Left lung (tissue), 10 donors: ENCODE results near the gene DOCK10. TPM values are rescaled to one million over a fixed set of nuclear protein-coding genes. Genes with fewer than 3 reads are reported as not detected.
"Not testable (repeated sequence)": the region's sequence is repeated elsewhere in the genome, so short reads cannot be mapped to it uniquely, and the experiment has no call there.

Experiments
- ATAC-seq: fragments of 200-7000 bp; cut with Tn5 transposase; one replicate; pipeline ENCODE4 v1.9.1; 2020; ENCODE audit warnings: moderate library complexity
- DNase-seq, 4 donors: peaks; one replicate each; pipeline ENCODE4 v3.0.0-alpha.2; 2013 to 2020
- H3K27ac ChIP-seq, 2 donors: fragments of 200-600 bp; sonication (generic) in 1 of 2; one replicate each; pipeline versions ENCODE4 v1.5.0 to v1.8.0; 2020 to 2021
- H3K27me3 ChIP-seq, 2 donors: fragments of 200-600 bp; sonication (generic) in 1 of 2; one replicate each; pipeline versions ENCODE4 v1.5.0 to v1.8.0; 2020 to 2021
- H3K36me3 ChIP-seq, 2 donors: fragments of 200-600 bp; sonication (generic) in 1 of 2; one replicate each; pipeline versions ENCODE4 v1.5.0 to v1.8.0; 2020 to 2021
- H3K4me1 ChIP-seq, 2 donors: fragments of 200-600 bp; one replicate each; pipeline ENCODE4 v1.8.0; 2021
- H3K4me3 ChIP-seq, 2 donors: fragments of 200-600 bp; sonication (generic) in 1 of 2; one replicate each; pipeline versions ENCODE4 v1.5.0 to v1.8.0; 2020 to 2021; ENCODE audit warnings: mild to moderate bottlenecking in 1 of 2
- H3K9me3 ChIP-seq, 2 donors: fragments of 200-600 bp; sonication (generic) in 1 of 2; one replicate each; pipeline versions ENCODE4 v1.5.0 to v1.8.0; 2020 to 2021
- intact Hi-C, 2 donors: fragments of 100-400 bp; cut with DNase I; formaldehyde crosslinking; loops; one replicate each; pipeline versions ENCODE4 v1.11.2 to v1.14.2; 2022
- polyA plus RNA-seq, 6 donors: library from polyadenylated mRNA; unstranded; fragments of 120-200 nt; gene quantifications; one replicate each; pipeline ENCODE4 v1.2.1, GENCODE V29; 2013; ENCODE audit not compliant: insufficient read length in 6 of 6
- total RNA-seq, 2 donors: library from RNA; stranded (reverse); fragmentation: NEBNext Ultra II Directional; extraction: Animal tissue kit (Norgen Biotek cat#: 25700); gene quantifications; one replicate each; pipeline ENCODE4 v1.2.1, GENCODE V29; 2021
- TF ChIP-seq, protein P1 (sequence below), 2 donors: fragments of 200-600 bp; sonication (generic) in 1 of 2; IDR thresholded peaks; one replicate each; pipeline versions ENCODE4 v1.5.0 to v1.8.0; 2021; ENCODE audit warnings: antibody characterized with exemption in 2 of 2
- donor health status: DM: no; HTN: yes; CAD: no.
- donor health status: DM: no; HTN: no; CAD: no.

Gene DOCK10
- total and polyA plus RNA-seq, 8 donors: 17.8 to 55.9 (median 45.6) TPM

DNA sequence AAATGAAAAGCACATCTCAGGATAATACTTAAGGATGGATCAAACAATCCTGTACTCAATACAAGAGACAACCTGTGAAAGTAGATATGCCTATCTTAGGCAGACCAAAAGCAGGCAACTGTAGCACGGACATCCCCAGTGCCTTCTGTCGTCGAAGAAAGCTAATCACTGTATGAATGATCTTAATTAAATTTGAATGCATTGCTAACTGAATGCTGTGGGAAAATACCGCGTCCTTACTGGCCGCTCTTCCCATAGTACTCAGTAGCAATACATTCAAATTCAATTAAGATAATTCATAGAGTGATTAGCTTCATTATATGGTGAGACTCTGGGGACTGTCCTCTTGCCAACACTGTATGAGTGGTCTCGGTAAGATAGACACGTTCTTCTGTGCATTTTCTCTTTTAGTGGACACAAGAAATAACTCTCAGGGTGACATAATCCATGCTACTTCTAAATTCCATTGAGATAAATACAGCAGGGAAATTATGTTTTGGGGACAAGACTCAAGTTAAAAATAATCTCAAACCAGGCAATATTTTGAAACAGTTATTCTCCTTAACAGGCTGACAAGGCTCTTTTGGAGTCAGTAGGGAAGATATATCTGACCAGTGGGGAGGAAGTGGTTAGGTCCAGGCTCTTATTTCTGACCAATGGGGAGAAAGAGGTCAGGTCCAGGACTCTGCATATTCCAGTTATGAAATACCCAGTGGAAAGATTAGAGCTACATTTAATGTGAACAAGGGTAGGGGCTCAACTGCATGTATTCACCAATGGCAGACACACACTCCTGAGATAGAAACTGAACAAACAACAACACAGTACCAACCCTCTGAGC lies 97.3 kb downstream of the DOCK10 start:
- no peak for DNase-seq
- TF ChIP-seq, protein P1, sequence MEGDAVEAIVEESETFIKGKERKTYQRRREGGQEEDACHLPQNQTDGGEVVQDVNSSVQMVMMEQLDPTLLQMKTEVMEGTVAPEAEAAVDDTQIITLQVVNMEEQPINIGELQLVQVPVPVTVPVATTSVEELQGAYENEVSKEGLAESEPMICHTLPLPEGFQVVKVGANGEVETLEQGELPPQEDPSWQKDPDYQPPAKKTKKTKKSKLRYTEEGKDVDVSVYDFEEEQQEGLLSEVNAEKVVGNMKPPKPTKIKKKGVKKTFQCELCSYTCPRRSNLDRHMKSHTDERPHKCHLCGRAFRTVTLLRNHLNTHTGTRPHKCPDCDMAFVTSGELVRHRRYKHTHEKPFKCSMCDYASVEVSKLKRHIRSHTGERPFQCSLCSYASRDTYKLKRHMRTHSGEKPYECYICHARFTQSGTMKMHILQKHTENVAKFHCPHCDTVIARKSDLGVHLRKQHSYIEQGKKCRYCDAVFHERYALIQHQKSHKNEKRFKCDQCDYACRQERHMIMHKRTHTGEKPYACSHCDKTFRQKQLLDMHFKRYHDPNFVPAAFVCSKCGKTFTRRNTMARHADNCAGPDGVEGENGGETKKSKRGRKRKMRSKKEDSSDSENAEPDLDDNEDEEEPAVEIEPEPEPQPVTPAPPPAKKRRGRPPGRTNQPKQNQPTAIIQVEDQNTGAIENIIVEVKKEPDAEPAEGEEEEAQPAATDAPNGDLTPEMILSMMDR (IDR thresholded peaks at IDR 0.05): no peak
- intact Hi-C loops: no loop called here
- ATAC-seq: peak; percentile 48
- peaks cover 0 to 61% of the 10 kb centered on the region in 2 donors for H3K4me1 ChIP-seq
- H3K27me3 ChIP-seq: no peaks in the 10 kb centered on the region
- peak overlapping the region in 1 of 2 donors; percentile 27 for H3K4me3 ChIP-seq
- H3K9me3 ChIP-seq: no peaks in the 10 kb centered on the region
- H3K27ac ChIP-seq: peak overlapping the region in 1 of 2 donors; percentile 78
- no peaks in the 10 kb centered on the region for H3K36me3 ChIP-seq

DNA sequence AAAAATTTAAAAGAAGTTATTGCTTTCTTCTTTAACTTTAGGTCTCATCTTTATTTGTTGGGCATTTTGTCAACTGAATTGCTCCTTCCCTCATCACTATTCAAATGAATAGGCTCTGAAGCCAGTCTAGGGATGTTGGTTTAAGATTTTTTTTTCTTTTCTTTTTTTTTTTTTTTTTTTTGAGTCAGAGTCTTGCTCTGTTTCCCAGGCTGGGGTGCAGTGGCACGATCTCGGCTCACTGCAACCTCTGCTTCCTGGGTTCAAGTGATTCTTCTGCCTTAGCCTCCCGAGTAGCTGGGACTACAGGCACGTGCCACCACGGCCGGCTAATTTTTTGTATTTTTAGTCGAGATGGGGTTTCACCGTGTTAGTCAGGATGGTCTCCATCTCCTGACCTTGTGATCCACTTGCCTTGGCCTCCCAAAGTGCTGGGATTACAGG lies 98.6 kb downstream of the DOCK10 start:
- H3K27ac ChIP-seq, DNase-seq, H3K36me3 ChIP-seq, intact Hi-C loops, ATAC-seq, H3K9me3 ChIP-seq, H3K27me3 ChIP-seq: not testable (repeated sequence)
- peak overlapping the region in 1 of 2 donors; percentile 27 for H3K4me3 ChIP-seq
- peaks cover 0 to 51% of the 10 kb centered on the region in 2 donors for H3K4me1 ChIP-seq

DNA sequence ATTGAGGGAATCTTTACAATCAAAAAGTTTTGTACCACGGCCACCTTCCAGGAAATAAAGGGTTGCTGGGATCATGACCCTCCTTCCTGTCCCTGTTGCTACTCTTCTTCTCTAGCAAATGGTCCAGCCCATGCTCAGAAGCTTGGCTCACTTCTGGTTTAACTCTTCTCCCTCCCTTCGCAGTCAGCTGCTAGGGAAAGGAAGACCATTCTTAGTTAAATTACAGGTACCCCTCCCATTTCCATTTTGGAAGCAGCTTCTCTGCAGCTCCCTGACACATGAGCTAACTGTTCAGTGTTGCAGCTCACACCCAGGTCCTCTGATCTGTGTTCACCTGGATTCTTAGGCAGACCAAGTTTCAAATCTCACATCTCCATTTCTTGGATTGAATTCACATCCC lies 100.3 kb downstream of the DOCK10 start:
- Histone ChIP-seq H3K27ac (no peak overlapping the region), H3K4me3 (no peak overlapping the region), H3K27me3 (no peaks in the 10 kb centered on the region), H3K4me1 (peaks cover 0 to 45% of the 10 kb centered on the region in 2 donors), H3K36me3 (no peaks in the 10 kb centered on the region), H3K9me3 (no peaks in the 10 kb centered on the region)
- no peak for DNase-seq
- no peak for ATAC-seq
- TF ChIP-seq, protein P1 (IDR thresholded peaks at IDR 0.05): no peak
- intact Hi-C loops: no loop called here

DNA sequence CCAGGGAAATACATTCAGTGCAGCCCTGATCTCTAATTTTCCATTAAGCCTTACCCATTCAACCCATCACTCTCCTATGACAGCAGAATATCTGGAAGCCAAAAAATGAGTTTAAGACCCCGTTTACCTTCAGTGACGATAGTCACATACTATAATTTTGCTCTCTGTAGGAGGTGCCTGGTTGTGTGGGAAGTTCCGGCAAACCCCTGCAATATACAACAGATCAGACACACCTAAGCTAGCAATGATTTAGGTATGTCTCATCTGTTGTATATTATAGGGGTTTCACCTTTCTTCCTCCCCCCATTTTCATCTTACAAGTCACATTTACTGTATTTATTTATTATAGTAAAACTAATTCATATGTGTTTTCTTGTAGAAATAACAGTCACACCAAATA lies 101.7 kb downstream of the DOCK10 start:
- no peak overlapping the region for H3K27ac ChIP-seq
- intact Hi-C loops: no loop called here
- TF ChIP-seq, protein P1 (IDR thresholded peaks at IDR 0.05): no peak
- no peaks in the 10 kb centered on the region for H3K27me3 ChIP-seq
- H3K36me3 ChIP-seq: no peaks in the 10 kb centered on the region
- peaks cover 0 to 34% of the 10 kb centered on the region in 2 donors for H3K4me1 ChIP-seq
- no peak overlapping the region for H3K4me3 ChIP-seq
- DNase-seq (no peak), ATAC-seq (no peak)
- H3K9me3 ChIP-seq: no peaks in the 10 kb centered on the region

DNA sequence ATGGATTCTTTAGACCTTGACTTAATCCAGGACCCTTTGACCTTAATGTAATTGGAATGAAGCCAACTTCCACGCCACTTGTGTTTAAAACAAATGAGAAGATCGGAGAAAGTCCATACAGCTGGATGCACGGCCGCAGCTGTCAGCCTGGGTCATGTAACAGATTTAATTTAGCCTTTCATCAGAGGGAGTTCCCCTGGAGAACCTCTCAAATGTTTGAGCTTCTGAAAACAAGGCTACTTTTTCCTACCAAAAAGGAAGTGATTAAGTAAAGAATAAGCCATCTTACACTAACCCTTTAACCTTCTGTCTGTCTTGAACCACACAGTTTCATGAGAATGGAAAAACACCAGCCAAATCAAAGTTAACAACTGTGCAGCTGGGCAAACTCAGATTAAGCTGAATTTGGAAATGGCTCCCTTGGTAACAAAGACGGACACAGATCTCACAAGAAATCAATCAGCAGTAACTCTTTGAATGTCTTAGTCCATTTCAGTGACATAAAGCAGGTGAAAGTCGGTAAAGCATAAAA lies 103.6 kb downstream of the DOCK10 start:
- no peaks in the 10 kb centered on the region for H3K36me3 ChIP-seq
- intact Hi-C loops: no loop called here
- H3K4me1 ChIP-seq: peaks cover 0 to 19% of the 10 kb centered on the region in 2 donors
- H3K4me3 ChIP-seq: no peak overlapping the region
- ATAC-seq: peak; percentile 27
- no peak overlapping the region for H3K27ac ChIP-seq
- H3K9me3 ChIP-seq: no peaks in the 10 kb centered on the region
- TF ChIP-seq, protein P1 (IDR thresholded peaks at IDR 0.05): no peak
- DNase-seq: peak in 1 of 4 donors; percentile 29
- H3K27me3 ChIP-seq: no peaks in the 10 kb centered on the region
